Heart right ventricle (tissue), 16 donors: ENCODE measurements around the gene DHX30. TPM values are rescaled to one million over a fixed set of nuclear protein-coding genes. Genes with fewer than 3 reads are reported as not detected.

Experiments used
- ATAC-seq, 8 donors: fragments of 200-7000 bp; cut with Tn5 transposase; one replicate each; pipeline ENCODE4 v1.9.1; 2020; ENCODE audit warnings: mild to moderate bottlenecking in 8 of 8, moderate library complexity in 8 of 8, moderate number of reproducible peaks in 1 of 8
- DNase-seq, 2 donors: peaks; one replicate each; pipeline ENCODE4 v3.0.0-alpha.2; 2020
- H3K27ac ChIP-seq, 10 donors: fragments of 200-600 bp; sonication (generic) in 2 of 10; one replicate each; pipeline versions ENCODE4 v1.5.0 to v1.8.0; 2020 to 2022; ENCODE audit warnings: mild to moderate bottlenecking in 3 of 10
- H3K27me3 ChIP-seq, 7 donors: fragments of 200-600 bp; one replicate each; pipeline ENCODE4 v1.8.0; 2021 to 2022; ENCODE audit warnings: mild to moderate bottlenecking in 2 of 7
- H3K36me3 ChIP-seq, 9 donors: fragments of 200-600 bp; sonication (generic) in 1 of 9; one replicate each; pipeline versions ENCODE4 v1.5.0 to v1.8.0; 2020 to 2022; ENCODE audit warnings: mild to moderate bottlenecking in 2 of 9
- H3K4me1 ChIP-seq, 9 donors: fragments of 200-600 bp; sonication (generic) in 1 of 9; one replicate each; pipeline versions ENCODE4 v1.5.0 to v1.8.0; 2020 to 2022; ENCODE audit warnings: mild to moderate bottlenecking in 4 of 9
- H3K4me3 ChIP-seq, 10 donors: fragments of 200-600 bp; sonication (generic) in 2 of 10; one replicate each; pipeline versions ENCODE4 v1.5.0 to v1.8.0; 2020 to 2022; ENCODE audit warnings: mild to moderate bottlenecking in 7 of 10, moderate library complexity in 2 of 10
- H3K9me3 ChIP-seq, 11 donors: fragments of 200-600 bp in 10 of 11; sonication (generic) in 2 of 11; one replicate each; pipeline versions ENCODE4 v1.5.0 to v1.8.0; 2013 to 2022; ENCODE audit warnings: mild to moderate bottlenecking in 2 of 11, control low read depth in 1 of 11, moderate library complexity in 1 of 11
- WGBS, 2 donors: extraction: QIAGEN DNeasy Blood & Tissue Kit; methylation state at CpG; one replicate each; pipeline ENCODE4 v1.1.7; 2013; ENCODE audit warnings: inconsistent platforms in 1 of 2; 5-methylcytosine and 5-hydroxymethylcytosine counted together
- intact Hi-C, 10 donors: fragments of 100-400 bp; cut with DNase I; formaldehyde crosslinking; loops; one replicate each; pipeline versions ENCODE4 v1.11.1 to v1.14.2; 2022
- polyA plus RNA-seq, 2 donors: library from polyadenylated mRNA; stranded (reverse); fragments of 200-250 nt; gene quantifications; one replicate each; pipeline ENCODE4 v1.2.3, GENCODE V29; 2013
- total RNA-seq, 10 donors: library from RNA; stranded (reverse); fragmentation: NEBNext Ultra II Directional in 3 of 10; extraction: Animal tissue kit (Norgen Biotek cat#: 25700) in 3 of 10; gene quantifications; one replicate each; pipeline versions ENCODE4 v1.2.1 to v1.2.4, GENCODE V29; 2021 to 2023
- TF ChIP-seq, protein P1 (sequence below), 9 donors: fragments of 200-600 bp; sonication (generic) in 2 of 9; IDR thresholded peaks; one replicate each; pipeline versions ENCODE4 v1.5.0 to v1.8.0; 2021 to 2022; ENCODE audit warnings: antibody characterized with exemption in 9 of 9, mild to moderate bottlenecking in 5 of 9, moderate library complexity in 1 of 9
- donor health status: Arrhythmogenic right ventricular cardiomyopathy.
- donor health status: ischemic (EF 13 %, LVEDD 7.1; RV severe dilation, severe dysfunction).
- donor health status: healthy with polysubstance abuse.
- donor health status: DM: no; HTN: yes; CAD: no.
- donor health status: DM: no; HTN: no; CAD: no.
- donor health status: ischemic (EF 25% LVEDD 6.9; RV normal size, moderate dysfunction).
- donor health status: ischemic (EF 25% LVEDD 5.7; RV mildly dilated, moderate dysfunction).
- donor health status: healthy.
- donor health status: DM: yes; HTN: yes; CAD: no.
- donor health status: Ischemic cardiomyopathy.
- donor health status: ischemic (EF 35%, LVEDD 5.7; RV mildly dilated, moderate dysfunction).
- donor health status: nonischemic (EF 11% LVEDD 7.7; RV severe dilation, severe dysfunction).
- donor health status: DM: yes; HTN: yes; CAD: no.
- donor health status: PGD.
- donor health status: ischemic (EF 29% LVEDD 5.4; RV normal size, mild dysfunction).
- donor health status: nonischemic (EF 23%, LVEDD 6.1; RV moderate dilation, normal function).

Gene DHX30
- total and polyA plus RNA-seq, 12 donors = 31.2 to 56.4 (median 44.5) TPM

DNA sequence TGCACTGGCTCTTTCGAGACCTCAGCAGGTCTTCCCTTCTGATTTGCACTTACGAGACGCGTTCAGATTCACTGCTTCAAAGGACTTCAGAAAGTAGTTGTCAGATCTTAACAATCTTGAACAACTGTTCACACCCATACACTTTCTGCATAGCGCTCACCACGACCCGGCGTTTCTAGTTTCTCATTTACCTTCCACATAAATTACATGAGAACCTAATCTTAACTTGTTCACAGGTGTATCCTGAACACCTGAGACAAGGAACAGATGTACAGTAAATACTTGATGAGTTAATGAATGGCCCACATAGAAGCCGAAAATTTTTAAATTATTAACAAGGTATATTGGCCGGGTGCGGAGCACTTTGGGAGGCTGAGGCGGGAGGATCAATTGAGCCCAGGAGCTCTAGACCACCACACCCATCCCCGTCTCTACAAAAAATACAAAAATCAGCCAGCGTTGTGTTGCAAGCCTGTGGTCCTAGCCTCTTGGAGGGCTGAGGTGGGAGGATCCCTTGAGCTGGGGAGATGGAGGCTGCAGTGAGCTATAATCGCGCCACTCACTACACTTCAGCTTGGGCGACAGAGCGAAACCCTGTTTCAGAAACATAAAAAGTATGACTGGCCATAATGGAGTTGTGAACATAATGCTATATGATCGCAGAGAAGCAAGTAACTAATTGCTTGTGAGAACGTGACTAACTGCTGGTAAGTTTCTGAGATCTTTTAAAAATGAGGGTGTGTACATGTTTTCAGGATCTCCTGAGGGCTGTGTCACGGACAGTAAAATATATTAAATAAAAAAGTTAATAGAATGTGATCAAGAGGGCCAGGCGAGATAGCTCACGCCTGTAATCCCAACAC is 20.3 kb upstream of the DHX30 start:
- H3K4me3 ChIP-seq = peak overlapping the region; percentile 56 to 94 (median 88)
- peak overlapping the region; percentile 96 to 99 (median 96) for H3K27ac ChIP-seq
- intact Hi-C loops = loop anchor here in 1 of 10 donors (5.0 kb wide), 1 partner anchor 270 kb away; the partner anchor contains the start of gene ELP6
- 69 to 70% methylated on average over 23 of the region's 23 CpGs for WGBS, 2 donors
- DNase-seq (no peak), ATAC-seq (no peak)
- H3K9me3 ChIP-seq = no peaks in the 10 kb centered on the region
- no peaks in the 10 kb centered on the region for H3K27me3 ChIP-seq
- no peaks in the 10 kb centered on the region for H3K36me3 ChIP-seq
- peaks cover 3 to 40% (median 32%) of the 10 kb centered on the region in 9 donors for H3K4me1 ChIP-seq
- TF ChIP-seq, protein P1, sequence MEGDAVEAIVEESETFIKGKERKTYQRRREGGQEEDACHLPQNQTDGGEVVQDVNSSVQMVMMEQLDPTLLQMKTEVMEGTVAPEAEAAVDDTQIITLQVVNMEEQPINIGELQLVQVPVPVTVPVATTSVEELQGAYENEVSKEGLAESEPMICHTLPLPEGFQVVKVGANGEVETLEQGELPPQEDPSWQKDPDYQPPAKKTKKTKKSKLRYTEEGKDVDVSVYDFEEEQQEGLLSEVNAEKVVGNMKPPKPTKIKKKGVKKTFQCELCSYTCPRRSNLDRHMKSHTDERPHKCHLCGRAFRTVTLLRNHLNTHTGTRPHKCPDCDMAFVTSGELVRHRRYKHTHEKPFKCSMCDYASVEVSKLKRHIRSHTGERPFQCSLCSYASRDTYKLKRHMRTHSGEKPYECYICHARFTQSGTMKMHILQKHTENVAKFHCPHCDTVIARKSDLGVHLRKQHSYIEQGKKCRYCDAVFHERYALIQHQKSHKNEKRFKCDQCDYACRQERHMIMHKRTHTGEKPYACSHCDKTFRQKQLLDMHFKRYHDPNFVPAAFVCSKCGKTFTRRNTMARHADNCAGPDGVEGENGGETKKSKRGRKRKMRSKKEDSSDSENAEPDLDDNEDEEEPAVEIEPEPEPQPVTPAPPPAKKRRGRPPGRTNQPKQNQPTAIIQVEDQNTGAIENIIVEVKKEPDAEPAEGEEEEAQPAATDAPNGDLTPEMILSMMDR (IDR thresholded peaks at IDR 0.05) = no peak

- no peaks in the 10 kb centered on the region for H3K9me3 ChIP-seq
- H3K27ac ChIP-seq = no peak overlapping the region
- no peaks in the 10 kb centered on the region for H3K36me3 ChIP-seq
- H3K27me3 ChIP-seq = no peaks in the 10 kb centered on the region
- H3K4me3 ChIP-seq = no peak overlapping the region
- ATAC-seq (no peak), DNase-seq (no peak)
- peaks cover 3 to 35% (median 27%) of the 10 kb centered on the region in 9 donors for H3K4me1 ChIP-seq
- TF ChIP-seq, protein P1 (IDR thresholded peaks at IDR 0.05) = no peak
- intact Hi-C loops = loop anchor here in 1 of 10 donors (5.0 kb wide), 1 partner anchor 271 kb away; the partner anchor contains the start of gene ELP6
Measured at GRCh38 chr3:47783673-47784072, 19.3 kb upstream of the DHX30 start.

DNA sequence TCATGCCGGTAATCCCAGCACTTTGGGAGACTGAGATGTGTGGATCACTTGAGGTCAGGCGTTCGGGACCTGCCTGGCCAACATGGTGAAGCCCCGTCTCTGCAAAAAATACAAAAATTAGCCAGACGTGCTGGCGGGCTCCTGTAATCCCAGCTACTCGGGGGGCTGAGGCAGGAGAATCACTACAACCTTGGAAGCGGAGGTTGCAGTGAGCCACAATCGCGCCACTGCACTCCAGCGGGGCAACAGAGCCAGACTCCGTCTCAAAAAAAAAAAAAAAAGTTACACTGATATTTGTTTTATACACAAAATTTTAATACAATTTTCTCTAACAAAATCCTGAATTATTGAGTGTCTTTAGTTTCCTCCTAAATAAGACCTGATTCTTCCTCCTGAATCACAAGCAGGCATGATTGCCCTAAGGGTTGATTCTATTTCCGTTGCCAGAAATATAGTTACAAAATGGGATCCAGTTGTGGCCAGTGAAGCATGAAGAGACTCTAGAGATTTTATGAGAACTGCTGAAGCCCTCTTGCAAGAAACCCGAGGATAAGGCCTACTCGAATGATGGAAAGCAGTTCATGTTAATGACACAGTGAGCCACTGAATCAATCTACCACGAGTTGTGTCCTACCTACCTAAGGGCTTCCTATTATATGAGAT is 11.6 kb upstream of the DHX30 start:
- Histone ChIP-seq H3K36me3 (no peaks in the 10 kb centered on the region), H3K4me1 (peaks cover 0 to 5% (median 3%) of the 10 kb centered on the region in 9 donors), H3K27me3 (no peaks in the 10 kb centered on the region), H3K9me3 (peaks cover 0 to 8% (median 0%) of the 10 kb centered on the region in 11 donors), H3K4me3 (no peak overlapping the region), H3K27ac (no peak overlapping the region)
- no peak for ATAC-seq
- intact Hi-C loops = loop anchor here in 1 of 10 donors (5.0 kb wide), 1 partner anchor 269 kb away; no protein-coding TSS in a partner anchor
- no peak for DNase-seq
- TF ChIP-seq, protein P1 (IDR thresholded peaks at IDR 0.05) = no peak
- 92 to 93% methylated on average over 16 of the region's 16 CpGs for WGBS, 2 donors

DNA sequence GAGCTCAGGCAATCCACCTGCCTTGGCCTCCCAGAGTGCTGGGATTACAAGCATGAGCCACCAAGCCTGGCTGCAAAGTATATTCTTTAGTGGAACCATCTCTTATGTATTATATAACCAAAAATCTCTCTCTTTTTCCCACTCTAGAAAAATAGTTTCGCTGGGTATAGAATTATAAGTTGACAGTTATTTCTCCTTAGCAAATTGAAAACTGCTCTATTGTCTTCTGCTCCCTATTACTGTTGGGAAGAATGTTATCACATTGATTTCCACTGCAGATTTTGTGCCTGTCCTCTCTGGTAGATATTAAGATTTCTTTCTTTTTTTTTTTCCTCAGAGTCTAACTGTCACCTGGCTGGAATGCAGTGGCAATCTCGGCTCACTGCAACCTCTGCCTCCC is 10.2 kb upstream of the DHX30 start:
- no peak for ATAC-seq
- DNase-seq = no peak
- H3K4me3 ChIP-seq = no peak overlapping the region
- TF ChIP-seq, protein P1 (IDR thresholded peaks at IDR 0.05) = no peak
- H3K36me3 ChIP-seq = no peaks in the 10 kb centered on the region
- H3K27ac ChIP-seq = no peak overlapping the region
- 94 to 98% methylated on average over 2 of the region's 2 CpGs for WGBS, 2 donors
- H3K27me3 ChIP-seq = no peaks in the 10 kb centered on the region
- H3K9me3 ChIP-seq = peaks cover 0 to 8% (median 0%) of the 10 kb centered on the region in 11 donors
- intact Hi-C loops = loop anchor here in 1 of 10 donors (5.0 kb wide), 1 partner anchor 270 kb away; no protein-coding TSS in a partner anchor
- H3K4me1 ChIP-seq = peaks cover 0 to 5% (median 3%) of the 10 kb centered on the region in 9 donors
